Right atrium auricular region (tissue), 2 donors: ENCODE results near the gene HMCN1. TPM values are rescaled to one million over a fixed set of nuclear protein-coding genes. Genes with fewer than 3 reads are reported as not detected.

Source experiments
- DNase-seq: peaks from one replicate; pipeline ENCODE4 v3.0.0-alpha.2; 2019; ENCODE audit warnings: low spot score
- H3K27ac ChIP-seq, 2 donors: fragments of 200-600 bp; sonication (generic); 1 replicate in 1 of 2; 2 replicates in 1 of 2; pipeline ENCODE4 v1.5.1; 2016 to 2019
- H3K27me3 ChIP-seq, 2 donors: fragments of 200-600 bp; sonication (generic); one replicate each; pipeline versions ENCODE4 v1.5.1 to v1.6.0; 2017 to 2019
- H3K36me3 ChIP-seq: fragments of 200-600 bp; sonication (generic); one replicate; pipeline ENCODE4 v1.5.1; 2016
- H3K4me1 ChIP-seq, 2 donors: fragments of 200-600 bp; sonication (generic); one replicate each; pipeline versions ENCODE4 v1.5.1 to v1.6.0; 2017 to 2019
- H3K4me3 ChIP-seq, 2 donors: fragments of 200-600 bp; sonication (generic); 1 replicate in 1 of 2; 2 replicates in 1 of 2; pipeline ENCODE4 v1.5.1; 2017 to 2019; ENCODE audit warnings: mild to moderate bottlenecking in 1 of 2, moderate library complexity in 1 of 2
- H3K9me3 ChIP-seq, 2 donors: fragments of 200-600 bp; sonication (generic); one replicate each; pipeline ENCODE4 v1.5.1; 2019
- total RNA-seq, 2 donors: library from RNA; depleted of rRNA; stranded (reverse); fragments of >200 nt; gene quantifications; one replicate each; pipeline ENCODE4 v1.1.0, GENCODE V29; 2016
- TF ChIP-seq, protein P1 (sequence below), 2 donors: fragments of 200-600 bp; sonication (generic); IDR thresholded peaks; one replicate each; pipeline ENCODE4 v1.5.1; 2019; ENCODE audit warnings: antibody characterized with exemption in 2 of 2

The HMCN1 gene
- total RNA-seq, 2 donors from 2014 or later = 14.8 to 20.2 TPM

DNA sequence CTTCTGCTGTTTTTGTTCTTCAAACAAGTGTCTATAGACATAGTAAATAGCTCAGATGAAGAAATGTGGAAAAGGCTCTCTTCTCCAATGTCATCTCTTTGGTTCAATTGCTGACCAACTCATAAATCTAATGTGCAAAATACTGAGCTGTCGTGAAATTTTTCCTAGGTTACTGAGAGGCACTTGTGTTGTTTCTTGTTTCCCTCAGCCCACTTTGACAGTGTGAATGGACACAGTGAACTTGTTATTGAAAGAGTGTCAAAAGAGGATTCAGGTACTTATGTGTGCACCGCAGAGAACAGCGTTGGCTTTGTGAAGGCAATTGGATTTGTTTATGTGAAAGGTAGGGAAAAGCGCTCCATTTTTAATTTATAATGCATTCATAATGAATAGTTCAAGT is 395.6 kb downstream of the HMCN1 start:
- no peaks in the 10 kb centered on the region for H3K4me1 ChIP-seq
- no peaks in the 10 kb centered on the region for H3K36me3 ChIP-seq
- TF ChIP-seq, protein P1, sequence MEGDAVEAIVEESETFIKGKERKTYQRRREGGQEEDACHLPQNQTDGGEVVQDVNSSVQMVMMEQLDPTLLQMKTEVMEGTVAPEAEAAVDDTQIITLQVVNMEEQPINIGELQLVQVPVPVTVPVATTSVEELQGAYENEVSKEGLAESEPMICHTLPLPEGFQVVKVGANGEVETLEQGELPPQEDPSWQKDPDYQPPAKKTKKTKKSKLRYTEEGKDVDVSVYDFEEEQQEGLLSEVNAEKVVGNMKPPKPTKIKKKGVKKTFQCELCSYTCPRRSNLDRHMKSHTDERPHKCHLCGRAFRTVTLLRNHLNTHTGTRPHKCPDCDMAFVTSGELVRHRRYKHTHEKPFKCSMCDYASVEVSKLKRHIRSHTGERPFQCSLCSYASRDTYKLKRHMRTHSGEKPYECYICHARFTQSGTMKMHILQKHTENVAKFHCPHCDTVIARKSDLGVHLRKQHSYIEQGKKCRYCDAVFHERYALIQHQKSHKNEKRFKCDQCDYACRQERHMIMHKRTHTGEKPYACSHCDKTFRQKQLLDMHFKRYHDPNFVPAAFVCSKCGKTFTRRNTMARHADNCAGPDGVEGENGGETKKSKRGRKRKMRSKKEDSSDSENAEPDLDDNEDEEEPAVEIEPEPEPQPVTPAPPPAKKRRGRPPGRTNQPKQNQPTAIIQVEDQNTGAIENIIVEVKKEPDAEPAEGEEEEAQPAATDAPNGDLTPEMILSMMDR (IDR thresholded peaks at IDR 0.05) = no peak
- no peaks in the 10 kb centered on the region for H3K27me3 ChIP-seq
- H3K4me3 ChIP-seq = no peak overlapping the region
- no peak overlapping the region for H3K27ac ChIP-seq
- DNase-seq = no peak
- no peaks in the 10 kb centered on the region for H3K9me3 ChIP-seq

DNA sequence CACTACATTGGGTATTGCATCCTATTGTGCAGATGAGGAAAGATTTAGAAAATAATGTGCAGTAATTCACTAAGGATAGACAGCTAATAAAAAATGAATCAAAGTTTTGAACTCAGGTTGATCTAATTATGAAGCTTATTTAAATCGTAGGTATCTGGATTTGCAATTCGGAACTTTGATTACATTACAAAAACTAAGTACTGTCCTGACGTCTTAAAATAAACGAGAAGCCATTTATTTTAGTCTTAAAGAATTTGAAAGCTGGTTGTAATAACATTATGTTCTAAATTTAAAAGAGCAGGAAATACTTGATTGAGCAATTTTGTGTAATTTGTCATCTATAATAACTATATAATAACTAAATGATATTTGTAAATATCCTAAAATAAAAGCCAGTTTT is 404.9 kb downstream of the HMCN1 start:
- Histone ChIP-seq H3K9me3 (no peaks in the 10 kb centered on the region), H3K36me3 (peaks cover 8% of the 10 kb centered on the region), H3K27me3 (no peaks in the 10 kb centered on the region), H3K4me1 (no peaks in the 10 kb centered on the region), H3K27ac (no peak overlapping the region), H3K4me3 (no peak overlapping the region)
- TF ChIP-seq, protein P1 (IDR thresholded peaks at IDR 0.05) = no peak
- DNase-seq = no peak

DNA sequence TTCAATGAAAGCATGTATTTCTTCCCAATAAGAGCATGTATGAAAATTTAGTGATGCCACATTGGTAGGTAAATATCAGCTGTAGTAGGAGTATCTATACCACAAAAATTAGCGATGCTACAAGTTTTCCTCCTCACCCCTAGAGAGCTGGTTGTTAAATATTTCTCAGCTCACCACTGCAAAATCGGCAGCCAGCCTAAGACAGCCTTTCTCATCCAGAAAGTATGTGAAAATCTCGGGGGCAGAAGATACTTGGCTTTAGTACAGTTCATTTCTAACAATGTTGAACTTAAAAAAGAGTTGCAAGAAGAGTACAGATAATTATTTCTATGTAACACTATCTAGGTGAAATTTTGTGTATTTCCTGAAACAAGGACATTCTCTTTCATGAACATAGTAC is 405.5 kb downstream of the HMCN1 start:
- H3K4me1 ChIP-seq = no peaks in the 10 kb centered on the region
- H3K9me3 ChIP-seq = no peaks in the 10 kb centered on the region
- TF ChIP-seq, protein P1 (IDR thresholded peaks at IDR 0.05) = no peak
- H3K27ac ChIP-seq = no peak overlapping the region
- peaks cover 8% of the 10 kb centered on the region for H3K36me3 ChIP-seq
- H3K27me3 ChIP-seq = no peaks in the 10 kb centered on the region
- H3K4me3 ChIP-seq = no peak overlapping the region
- no peak for DNase-seq

DNA sequence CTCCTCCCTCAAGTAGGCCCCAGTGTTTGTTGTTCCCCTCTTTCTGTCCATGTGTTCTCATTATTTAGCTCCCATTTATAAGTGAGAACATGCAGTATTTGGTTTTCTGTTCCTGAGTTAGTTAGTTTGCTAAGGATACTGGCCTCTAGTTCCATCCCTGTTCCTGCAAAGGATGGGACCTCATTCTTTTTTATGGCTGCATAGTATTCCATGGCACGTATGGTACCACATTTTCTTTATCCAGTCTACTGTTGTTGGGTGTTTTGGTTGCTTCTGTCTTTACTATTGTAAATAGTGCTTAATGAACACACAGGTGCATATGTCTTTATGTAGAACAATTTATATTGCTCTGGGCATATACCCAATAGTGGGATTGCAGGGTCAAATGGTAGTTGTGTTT is 408.0 kb downstream of the HMCN1 start:
- no peak for DNase-seq
- no peaks in the 10 kb centered on the region for H3K4me1 ChIP-seq
- H3K27ac ChIP-seq = no peak overlapping the region
- H3K4me3 ChIP-seq = no peak overlapping the region
- H3K27me3 ChIP-seq = no peaks in the 10 kb centered on the region
- H3K9me3 ChIP-seq = no peaks in the 10 kb centered on the region
- peaks cover 21% of the 10 kb centered on the region for H3K36me3 ChIP-seq
- TF ChIP-seq, protein P1 (IDR thresholded peaks at IDR 0.05) = no peak

DNA sequence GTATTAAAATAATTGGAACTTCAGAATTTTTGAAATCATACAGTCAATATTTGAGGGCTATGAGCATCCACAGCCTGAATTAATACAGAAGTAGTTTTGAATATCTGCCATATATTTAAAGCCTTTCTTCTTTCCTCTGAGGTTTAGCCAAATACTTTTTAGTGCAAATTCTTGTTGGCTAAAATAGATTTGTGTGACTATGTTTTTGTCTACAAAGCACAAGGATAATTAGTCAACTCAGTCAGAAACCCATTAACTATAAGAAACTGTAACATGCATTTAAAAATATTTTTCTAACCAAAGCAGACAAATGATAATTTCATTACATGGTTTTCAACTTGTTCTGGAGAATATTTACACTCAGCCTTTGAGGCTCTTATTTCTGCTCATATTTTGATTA is 408.7 kb downstream of the HMCN1 start:
- Histone ChIP-seq H3K27ac (no peak overlapping the region), H3K4me3 (no peak overlapping the region), H3K4me1 (no peaks in the 10 kb centered on the region), H3K36me3 (peaks cover 13% of the 10 kb centered on the region), H3K27me3 (no peaks in the 10 kb centered on the region), H3K9me3 (no peaks in the 10 kb centered on the region)
- TF ChIP-seq, protein P1 (IDR thresholded peaks at IDR 0.05) = no peak
- DNase-seq = no peak

DNA sequence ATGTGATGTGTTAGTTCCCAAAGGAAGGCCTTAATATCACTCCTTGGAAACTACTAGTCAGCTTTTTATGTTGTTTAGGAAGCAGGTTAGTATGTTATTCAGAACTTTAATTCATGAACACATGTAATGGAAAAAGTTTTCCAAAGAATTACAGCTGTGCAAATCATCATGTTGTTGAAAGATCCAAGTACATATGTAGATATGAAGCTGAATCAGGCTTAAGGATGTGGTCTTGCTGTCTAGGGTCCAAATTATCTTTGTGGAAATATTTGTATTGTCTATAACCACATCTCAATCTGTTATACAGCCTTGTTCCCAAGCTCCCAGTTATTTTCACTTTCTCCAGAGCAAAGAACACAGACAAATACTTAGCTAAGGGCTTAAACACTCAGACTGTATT is 409.3 kb downstream of the HMCN1 start:
- peaks cover 12% of the 10 kb centered on the region for H3K36me3 ChIP-seq
- H3K9me3 ChIP-seq = no peaks in the 10 kb centered on the region
- H3K4me1 ChIP-seq = no peaks in the 10 kb centered on the region
- H3K27me3 ChIP-seq = no peaks in the 10 kb centered on the region
- no peak for DNase-seq
- TF ChIP-seq, protein P1 (IDR thresholded peaks at IDR 0.05) = no peak
- H3K4me3 ChIP-seq = no peak overlapping the region
- no peak overlapping the region for H3K27ac ChIP-seq
